ENCODE data around the gene ZFYVE9. TPM values are rescaled to one million over a fixed set of nuclear protein-coding genes. Genes with fewer than 3 reads are reported as not detected.

The ZFYVE9 gene
- total RNA-seq, 1 experiment from 2014 or later, result 14.2 TPM

GRCh38 chr1:52355436-52355835, 213.5 kb downstream of the ZFYVE9 start:
- POLR2A ChIA-PET, result no interaction called here

More at GRCh38 chr1:52355436-52355835, 213.5 kb downstream of the ZFYVE9 start:
- ChIA-PET RAD21 (ENCODE audit: low non-redundant PET in 1 of 2, low total read pairs in 2 of 2, uncharacterized antibody in 2 of 2, unreplicated experiment in 2 of 2) (no interaction called here), CTCF (no interaction called here)
- DNase-seq (ENCODE audit: low read depth, low spot score) (no peak), ATAC-seq (no peak)
- no peaks in the 10 kb centered on the region for H3K27me3 ChIP-seq (ENCODE audit: insufficient read depth, low read length)
- no peaks in the 10 kb centered on the region for H3K4me1 ChIP-seq (ENCODE audit: control insufficient read depth in 1 of 2, insufficient read depth in 2 of 2, low read length in 2 of 2)
- H3K9ac ChIP-seq (ENCODE audit: low read length), result no peak overlapping the region
- no peak overlapping the region for H3K4me3 ChIP-seq (replicated peaks in 1 of 2; ENCODE audit: low read depth in 1 of 2, low read length in 2 of 2)
- H4K20me1 ChIP-seq (ENCODE audit: insufficient read depth), result no peaks in the 10 kb centered on the region
- H3K9me3 ChIP-seq (ENCODE audit: control insufficient read depth in 1 of 2, insufficient read depth in 1 of 2, low read depth in 1 of 2, low read length in 2 of 2), result no peaks in the 10 kb centered on the region
- H3K79me2 ChIP-seq (ENCODE audit: insufficient read depth, low read length), result no peaks in the 10 kb centered on the region
- no peak overlapping the region for H2AFZ ChIP-seq (ENCODE audit: low read depth, low read length, poor library complexity, severe bottlenecking)
- no peak overlapping the region for H3K27ac ChIP-seq (ENCODE audit: low read depth, low read length)
- H3K9me2 ChIP-seq (ENCODE audit: insufficient read depth), result no peaks in the 10 kb centered on the region
- TF ChIP-seq SRF (IDR thresholded peaks at IDR 0.05; ENCODE audit: low read depth) (no peak), YY1 (IDR thresholded peaks at IDR 0.05; ENCODE audit: extremely low read depth, insufficient replicate concordance, low read depth, low read length) (no peak), POLR2A (IDR thresholded peaks at IDR 0.05; ENCODE audit: borderline replicate concordance, extremely low read depth, insufficient read depth, insufficient read length) (no peak), CEBPB (IDR thresholded peaks at IDR 0.05; ENCODE audit: low read depth) (no peak), TCF7L2 (IDR thresholded peaks at IDR 0.05; ENCODE audit: borderline replicate concordance, extremely low read depth, insufficient read depth, insufficient read length) (no peak), JUND (IDR thresholded peaks at IDR 0.05) (no peak), CTCF (IDR thresholded peaks at IDR 0.05 in 2 of 3, conservative IDR thresholded peaks at IDR 0.05 in 1 of 3; ENCODE audit: borderline replicate concordance in 1 of 3, insufficient read depth in 1 of 3, low read depth in 2 of 3, low read length in 2 of 3) (no peak), POLR2AphosphoS5 (IDR thresholded peaks at IDR 0.05; ENCODE audit: low read depth, low read length) (no peak), EZH2phosphoT487 (IDR thresholded peaks at IDR 0.05; ENCODE audit: borderline replicate concordance) (no peak), CBX3 (IDR thresholded peaks at IDR 0.05; ENCODE audit: low read depth) (no peak), ZFX (IDR thresholded peaks at IDR 0.05) (no peak)
- TF ChIP-seq, protein P1, sequence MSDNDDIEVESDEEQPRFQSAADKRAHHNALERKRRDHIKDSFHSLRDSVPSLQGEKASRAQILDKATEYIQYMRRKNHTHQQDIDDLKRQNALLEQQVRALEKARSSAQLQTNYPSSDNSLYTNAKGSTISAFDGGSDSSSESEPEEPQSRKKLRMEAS (IDR thresholded peaks at IDR 0.05), result no peak
- TF ChIP-seq, protein P2, sequence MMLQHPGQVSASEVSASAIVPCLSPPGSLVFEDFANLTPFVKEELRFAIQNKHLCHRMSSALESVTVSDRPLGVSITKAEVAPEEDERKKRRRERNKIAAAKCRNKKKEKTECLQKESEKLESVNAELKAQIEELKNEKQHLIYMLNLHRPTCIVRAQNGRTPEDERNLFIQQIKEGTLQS (IDR thresholded peaks at IDR 0.05), result no peak
- peaks cover 46 to 48% of the 10 kb centered on the region in 2 experiments for H3K36me3 ChIP-seq (ENCODE audit: control insufficient read depth in 1 of 2, insufficient read depth in 2 of 2, low read length in 2 of 2)
- BruUV-seq (replicated peaks), result TSS peak; percentile 12
- no peak overlapping the region for H3K4me2 ChIP-seq (ENCODE audit: low read length)
- intact Hi-C loops (cut with micrococcal nuclease), result no loop called here

All from HCT116 (cell line).